Type B pancreatic cell (in vitro differentiated cells): ENCODE measurements around the gene SLC26A6. TPM values are rescaled to one million over a fixed set of nuclear protein-coding genes. Genes with fewer than 3 reads are reported as not detected.

Experiments used
- DNase-seq: peaks from one replicate; pipeline ENCODE4 v3.0.0; 2021; ENCODE audit warnings: mixed read lengths; ENCODE audit not compliant: unreplicated experiment; ENCODE audit errors: extremely low spot score
- H3K27ac Mint-ChIP-seq: 2 replicates; pipeline ENCODE4 v1.8.0; 2021; ENCODE audit warnings: mild to moderate bottlenecking, mixed read lengths
- H3K27me3 Mint-ChIP-seq: 2 replicates; pipeline ENCODE4 v1.8.0; 2021; ENCODE audit warnings: mixed read lengths
- H3K36me3 Mint-ChIP-seq: 2 replicates; pipeline ENCODE4 v1.8.0; 2021; ENCODE audit warnings: mixed read lengths
- H3K4me1 Mint-ChIP-seq: one replicate; pipeline ENCODE4 v1.8.0; 2021; ENCODE audit warnings: mixed read lengths; ENCODE audit not compliant: unreplicated experiment
- H3K4me3 Mint-ChIP-seq: 2 replicates; pipeline ENCODE4 v1.8.0; 2021; ENCODE audit warnings: mild to moderate bottlenecking, mixed read lengths
- H3K9me3 Mint-ChIP-seq: 2 replicates; pipeline ENCODE4 v1.8.0; 2021; ENCODE audit warnings: mixed read lengths
- CTCF ChIP-seq: fragments of 200-600 bp; sonication (generic); conservative IDR thresholded peaks from 2 replicates; pipeline ENCODE4 v1.5.0; 2021; ENCODE audit warnings: antibody characterized with exemption, mild to moderate bottlenecking
- total RNA-seq: library from RNA; stranded (reverse); gene quantifications from 2 replicates; pipeline ENCODE4 v1.2.1, GENCODE V29; 2021; ENCODE audit warnings: low replicate concordance

The SLC26A6 gene
- total RNA-seq, 1 donor from 2014 or later, result 35.6 TPM

GRCh38 chr3:48642605-48643004 lies 7.3 kb upstream of the SLC26A6 start:
- H3K4me3 Mint-ChIP-seq, result no peak overlapping the region
- H3K4me1 Mint-ChIP-seq, result no peaks in the 10 kb centered on the region
- no peaks in the 10 kb centered on the region for H3K36me3 Mint-ChIP-seq
- H3K9me3 Mint-ChIP-seq, result no peaks in the 10 kb centered on the region
- no peak for TF ChIP-seq CTCF
- no peak overlapping the region for H3K27ac Mint-ChIP-seq
- H3K27me3 Mint-ChIP-seq, result no peaks in the 10 kb centered on the region
- DNase-seq, result no peak

- H3K36me3 Mint-ChIP-seq, result no peaks in the 10 kb centered on the region
- H3K27me3 Mint-ChIP-seq, result no peaks in the 10 kb centered on the region
- TF ChIP-seq CTCF, result no peak
- DNase-seq, result no peak
- H3K9me3 Mint-ChIP-seq, result no peaks in the 10 kb centered on the region
- no peak overlapping the region for H3K4me3 Mint-ChIP-seq
- peak overlapping the region; percentile 42 for H3K27ac Mint-ChIP-seq
- H3K4me1 Mint-ChIP-seq, result peaks cover 4% of the 10 kb centered on the region
Observed at GRCh38 chr3:48641396-48641795, 6.1 kb upstream of the SLC26A6 start.

GRCh38 chr3:48639944-48640606 lies 4.8 kb upstream of the SLC26A6 start:
- no peaks in the 10 kb centered on the region for H3K27me3 Mint-ChIP-seq
- H3K4me3 Mint-ChIP-seq, result no peak overlapping the region
- H3K4me1 Mint-ChIP-seq, result peaks cover 8% of the 10 kb centered on the region
- no peak for DNase-seq
- no peaks in the 10 kb centered on the region for H3K9me3 Mint-ChIP-seq
- no peak for TF ChIP-seq CTCF
- H3K27ac Mint-ChIP-seq, result no peak overlapping the region
- no peaks in the 10 kb centered on the region for H3K36me3 Mint-ChIP-seq

GRCh38 chr3:48637305-48637704 lies 2.0 kb upstream of the SLC26A6 start:
- Mint-ChIP-seq H3K4me1 (peaks cover 15% of the 10 kb centered on the region), H3K9me3 (no peaks in the 10 kb centered on the region), H3K27ac (peak overlapping the region; percentile 39), H3K27me3 (no peaks in the 10 kb centered on the region), H3K36me3 (no peaks in the 10 kb centered on the region), H3K4me3 (peak overlapping the region; percentile 59)
- DNase-seq, result no peak
- TF ChIP-seq CTCF, result no peak

- H3K36me3 Mint-ChIP-seq, result no peaks in the 10 kb centered on the region
- no peak for DNase-seq
- no peaks in the 10 kb centered on the region for H3K27me3 Mint-ChIP-seq
Observed at GRCh38 chr3:48636149-48636655, 941 bp upstream of the SLC26A6 start.

More at GRCh38 chr3:48636149-48636655, 941 bp upstream of the SLC26A6 start:
- peak overlapping the region; percentile 88 for H3K4me3 Mint-ChIP-seq
- H3K9me3 Mint-ChIP-seq, result no peaks in the 10 kb centered on the region
- H3K27ac Mint-ChIP-seq, result no peak overlapping the region
- H3K4me1 Mint-ChIP-seq, result peaks cover 15% of the 10 kb centered on the region
- no peak for TF ChIP-seq CTCF
